SKM-1 (cell line): Measurements from ENCODE around the gene RBM20.

Experiments used
- DNase-seq: peaks from one replicate; lab custom pipeline; 2025; ENCODE audit not compliant: unreplicated experiment; lab: John Stamatoyannopoulos, UW

The RBM20 gene

GRCh38 chr10:110804376-110804775 lies 160.2 kb downstream of the RBM20 start:
- no peak for DNase-seq

GRCh38 chr10:110805292-110805691 lies 161.2 kb downstream of the RBM20 start:
- no peak for DNase-seq

- no peak for DNase-seq
These were observed 162.2 kb downstream of the RBM20 start for GRCh38 chr10:110806335-110806734.

- DNase-seq = no peak
These were observed 164.0 kb downstream of the RBM20 start for GRCh38 chr10:110808123-110808522.

GRCh38 chr10:110808615-110809014 lies 164.5 kb downstream of the RBM20 start:
- DNase-seq = no peak

- DNase-seq = no peak
These were observed 166.5 kb downstream of the RBM20 start for GRCh38 chr10:110810625-110811024.

- DNase-seq = no peak
These were observed 167.8 kb downstream of the RBM20 start for GRCh38 chr10:110811791-110812581.

GRCh38 chr10:110812583-110812982 lies 168.4 kb downstream of the RBM20 start:
- no peak for DNase-seq

GRCh38 chr10:110813743-110814472 lies 169.8 kb downstream of the RBM20 start:
- no peak for DNase-seq

GRCh38 chr10:110815354-110816004 lies 171.3 kb downstream of the RBM20 start:
- DNase-seq = no peak

- no peak for DNase-seq
These were observed 173.5 kb downstream of the RBM20 start for GRCh38 chr10:110817614-110818013.

- no peak for DNase-seq
These were observed 174.4 kb downstream of the RBM20 start for GRCh38 chr10:110818311-110819256.

GRCh38 chr10:110820321-110820814 lies 176.2 kb downstream of the RBM20 start:
- no peak for DNase-seq

GRCh38 chr10:110821508-110821907 lies 177.4 kb downstream of the RBM20 start:
- no peak for DNase-seq

GRCh38 chr10:110822035-110822711 lies 178.0 kb downstream of the RBM20 start:
- no peak for DNase-seq

GRCh38 chr10:110822712-110823311 lies 178.7 kb downstream of the RBM20 start:
- DNase-seq = no peak

GRCh38 chr10:110824152-110824441 lies 180.0 kb downstream of the RBM20 start:
- no peak for DNase-seq

- DNase-seq = no peak
These were observed 180.5 kb downstream of the RBM20 start for GRCh38 chr10:110824660-110825059.

- no peak for DNase-seq
These were observed 181.4 kb downstream of the RBM20 start for GRCh38 chr10:110825508-110825907.

- no peak for DNase-seq
These were observed 183.3 kb downstream of the RBM20 start for GRCh38 chr10:110827410-110827809.
